HepG2 (cell line): Measurements from ENCODE around the gene TAF8. TPM values are rescaled to one million over a fixed set of nuclear protein-coding genes. Genes with fewer than 3 reads are reported as not detected.

Experiments
- IKZF1 ChIP-seq: fragments of 450-650 bp; IDR thresholded peaks from 2 replicates; pipeline ENCODE4 v1.7.1; 2016
- MAZ ChIP-seq, 2 experiments: sonication (generic) in 1 of 2; formaldehyde crosslinking in 1 of 2; IDR thresholded peaks; 2 replicates each; pipeline versions ENCODE4 v1.5.0 to v1.6.1; 2012 to 2020; ENCODE audit warnings: low read depth in 2 of 2, mild to moderate bottlenecking in 2 of 2, borderline replicate concordance in 1 of 2, improper control_type of control experiment in 1 of 2, low read length in 1 of 2, missing genetic modification reagents in 1 of 2, moderate library complexity in 1 of 2
- PTBP1 ChIP-seq: fragments of 200-400 bp; formaldehyde crosslinking; IDR thresholded peaks from 2 replicates; pipeline ENCODE4 v1.6.1; 2018; ENCODE audit warnings: low read length, low read depth; ENCODE audit not compliant: poor library complexity, severe bottlenecking
- RBFOX2 ChIP-seq: fragments of 200-400 bp; formaldehyde crosslinking; IDR thresholded peaks from 2 replicates; pipeline ENCODE4 v1.6.1; 2017; ENCODE audit warnings: low read depth, mild to moderate bottlenecking, low read length
- ZEB1 ChIP-seq: IDR thresholded peaks from 2 replicates; pipeline ENCODE4 v1.6.1; 2012; ENCODE audit warnings: mild to moderate bottlenecking, low read depth, inconsistent platforms; ENCODE audit not compliant: insufficient replicate concordance
- ZNF143 ChIP-seq: sonication (generic); formaldehyde crosslinking; IDR thresholded peaks from 2 replicates; pipeline ENCODE4 v1.4.0; 2020; ENCODE audit warnings: missing genetic modification reagents
- ZNF616 ChIP-seq: sonication (generic); formaldehyde crosslinking; IDR thresholded peaks from 2 replicates; pipeline ENCODE4 v1.5.0; 2020; ENCODE audit warnings: low read depth, mild to moderate bottlenecking, missing genetic modification reagents
- ZNF878 ChIP-seq: sonication (generic); formaldehyde crosslinking; IDR thresholded peaks from 2 replicates; pipeline ENCODE4 v1.8.1; 2023; ENCODE audit warnings: mild to moderate bottlenecking, missing genetic modification reagents, moderate library complexity
- ZSCAN12 ChIP-seq: sonication (generic); formaldehyde crosslinking; IDR thresholded peaks from 2 replicates; pipeline ENCODE4 v1.9.0; 2021; ENCODE audit warnings: mild to moderate bottlenecking, missing genetic modification reagents
- polyA plus RNA-seq, 8 experiments: library from polyadenylated mRNA; depleted of rRNA in 3 of 8; stranded (reverse) in 7 of 8; unstranded in 1 of 8; fragments of >200 nt; fragmentation: Illumina TruSeq in 4 of 8; extraction: Trizol in 4 of 8; gene quantifications; 2 replicates each; pipeline versions ENCODE4 v1.2.1 to v1.2.3, GENCODE V29; 2011 to 2016; ENCODE audit warnings: low read depth in 4 of 8, missing spikeins in 1 of 8, mixed read lengths in 1 of 8; ENCODE audit not compliant: insufficient read depth in 1 of 8
- total RNA-seq, 5 experiments: library from RNA; depleted of rRNA; stranded (reverse); fragments of >200 nt; fragmentation: Illumina TruSeq; extraction: Trizol; gene quantifications; 2 replicates each; pipeline ENCODE4 v1.2.3, GENCODE V29; 2016; ENCODE audit warnings: low read depth in 1 of 5
- TF ChIP-seq, protein P1 (sequence below): sonication (generic); formaldehyde crosslinking; IDR thresholded peaks from 2 replicates; pipeline ENCODE4 v1.4.0; 2020; ENCODE audit warnings: missing genetic modification reagents
- TF ChIP-seq, protein P2 (sequence below): IDR thresholded peaks from 2 replicates; pipeline ENCODE4 v1.6.1; 2016; ENCODE audit warnings: missing genetic modification reagents, missing compliant biosample characterization
- TF ChIP-seq, protein P3 (sequence below): sonication (generic); formaldehyde crosslinking; IDR thresholded peaks from 2 replicates; pipeline ENCODE4 v1.5.0; 2020; ENCODE audit warnings: missing genetic modification reagents
- TF ChIP-seq, protein P4 (sequence below): sonication (generic); formaldehyde crosslinking; IDR thresholded peaks from 2 replicates; pipeline ENCODE4 v1.8.0; 2022; ENCODE audit warnings: missing genetic modification reagents, mild to moderate bottlenecking, moderate library complexity, borderline replicate concordance
- TF ChIP-seq, protein P5 (sequence below): sonication (generic); formaldehyde crosslinking; IDR thresholded peaks from 2 replicates; pipeline ENCODE4 v1.4.0; 2020; ENCODE audit warnings: missing genetic modification reagents, borderline replicate concordance
- TF ChIP-seq, protein P6 (sequence below): sonication (generic); formaldehyde crosslinking; conservative IDR thresholded peaks from 2 replicates; pipeline ENCODE4 v1.8.0; 2022; ENCODE audit warnings: missing genetic modification reagents

TAF8 gene
- total and polyA plus RNA-seq, 2 of the 13 experiments (the other 11 are each of a cell fraction or from before 2014, with no cell fraction given): 25.2 to 25.8 TPM

DNA sequence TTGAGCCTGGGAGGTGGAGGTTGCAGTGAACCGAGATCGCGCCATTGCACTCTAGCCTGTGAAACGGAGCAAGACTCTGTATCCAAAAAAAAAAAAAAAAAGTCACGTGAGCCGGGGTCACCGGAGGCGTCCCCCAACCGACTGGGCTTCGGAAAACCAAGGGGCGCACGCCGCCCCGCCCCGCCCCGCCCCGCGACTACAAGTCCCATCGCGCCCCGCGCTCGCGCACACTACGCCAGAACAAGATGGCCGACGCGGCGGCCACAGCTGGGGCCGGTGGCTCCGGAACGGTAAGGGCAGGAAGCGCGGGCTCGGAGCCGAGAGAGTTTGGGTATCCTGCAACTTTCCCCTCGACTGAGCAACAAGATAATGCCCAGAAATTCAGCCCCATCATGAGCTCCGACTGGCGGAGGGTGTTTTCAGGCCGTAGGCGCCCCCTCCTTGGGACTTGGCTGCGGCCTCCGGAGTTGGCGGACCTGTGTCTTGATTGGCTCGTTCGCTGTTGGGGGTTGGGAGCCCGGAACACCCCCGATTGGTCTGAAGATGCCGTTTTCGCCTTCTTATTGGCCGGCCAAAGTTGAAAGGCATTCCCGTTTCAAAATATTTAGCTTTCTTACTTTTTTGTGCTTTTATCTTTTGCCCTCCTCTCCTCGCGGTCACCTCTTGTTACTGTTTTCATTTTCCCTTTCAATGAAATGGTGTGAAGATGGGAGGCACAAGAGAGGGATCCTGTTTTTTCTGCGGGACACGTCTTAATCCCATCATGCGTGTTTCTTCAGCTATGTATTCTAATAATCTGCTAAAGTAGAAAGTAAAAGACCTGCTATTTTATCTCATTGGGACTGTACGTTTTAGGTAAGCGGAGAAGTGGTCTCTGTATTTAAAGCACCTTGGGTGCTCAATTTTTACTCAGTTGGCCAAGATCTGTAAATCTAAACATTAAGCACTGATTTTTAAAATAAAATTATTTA, at the start of gene TAF8 (continued):
- TF ChIP-seq, protein P1, sequence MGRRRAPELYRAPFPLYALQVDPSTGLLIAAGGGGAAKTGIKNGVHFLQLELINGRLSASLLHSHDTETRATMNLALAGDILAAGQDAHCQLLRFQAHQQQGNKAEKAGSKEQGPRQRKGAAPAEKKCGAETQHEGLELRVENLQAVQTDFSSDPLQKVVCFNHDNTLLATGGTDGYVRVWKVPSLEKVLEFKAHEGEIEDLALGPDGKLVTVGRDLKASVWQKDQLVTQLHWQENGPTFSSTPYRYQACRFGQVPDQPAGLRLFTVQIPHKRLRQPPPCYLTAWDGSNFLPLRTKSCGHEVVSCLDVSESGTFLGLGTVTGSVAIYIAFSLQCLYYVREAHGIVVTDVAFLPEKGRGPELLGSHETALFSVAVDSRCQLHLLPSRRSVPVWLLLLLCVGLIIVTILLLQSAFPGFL (CRISPR knock-in tag): no peak
- TF ChIP-seq ZNF878 (CRISPR knock-in tag) (0 out of 2 replicates have a peak, but pooled peaks have one; percentile 53), ZEB1 (no peak), RBFOX2 (peak; percentile 98), IKZF1 (no peak), ZNF143 (CRISPR knock-in tag) (peak; percentile 91), MAZ (IDR thresholded peaks at IDR 0.05; ENCODE audit: borderline replicate concordance, low read depth, low read length) (peak; percentile 82; the same call in 1 of the 2 replicates), MAZ (CRISPR knock-in tag; IDR thresholded peaks at IDR 0.05; ENCODE audit: low read depth) (peak; percentile 77; the same call in 1 of the 2 replicates), PTBP1 (peak; percentile 87), ZSCAN12 (CRISPR knock-in tag) (peak; percentile 84), ZNF616 (CRISPR knock-in tag) (peak; percentile 81; the same call in 1 of the 2 replicates)
- TF ChIP-seq, protein P2, sequence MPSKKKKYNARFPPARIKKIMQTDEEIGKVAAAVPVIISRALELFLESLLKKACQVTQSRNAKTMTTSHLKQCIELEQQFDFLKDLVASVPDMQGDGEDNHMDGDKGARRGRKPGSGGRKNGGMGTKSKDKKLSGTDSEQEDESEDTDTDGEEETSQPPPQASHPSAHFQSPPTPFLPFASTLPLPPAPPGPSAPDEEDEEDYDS (CRISPR knock-in tag): peak; percentile 59; the same call in 1 of the 2 replicates
- TF ChIP-seq, protein P3, sequence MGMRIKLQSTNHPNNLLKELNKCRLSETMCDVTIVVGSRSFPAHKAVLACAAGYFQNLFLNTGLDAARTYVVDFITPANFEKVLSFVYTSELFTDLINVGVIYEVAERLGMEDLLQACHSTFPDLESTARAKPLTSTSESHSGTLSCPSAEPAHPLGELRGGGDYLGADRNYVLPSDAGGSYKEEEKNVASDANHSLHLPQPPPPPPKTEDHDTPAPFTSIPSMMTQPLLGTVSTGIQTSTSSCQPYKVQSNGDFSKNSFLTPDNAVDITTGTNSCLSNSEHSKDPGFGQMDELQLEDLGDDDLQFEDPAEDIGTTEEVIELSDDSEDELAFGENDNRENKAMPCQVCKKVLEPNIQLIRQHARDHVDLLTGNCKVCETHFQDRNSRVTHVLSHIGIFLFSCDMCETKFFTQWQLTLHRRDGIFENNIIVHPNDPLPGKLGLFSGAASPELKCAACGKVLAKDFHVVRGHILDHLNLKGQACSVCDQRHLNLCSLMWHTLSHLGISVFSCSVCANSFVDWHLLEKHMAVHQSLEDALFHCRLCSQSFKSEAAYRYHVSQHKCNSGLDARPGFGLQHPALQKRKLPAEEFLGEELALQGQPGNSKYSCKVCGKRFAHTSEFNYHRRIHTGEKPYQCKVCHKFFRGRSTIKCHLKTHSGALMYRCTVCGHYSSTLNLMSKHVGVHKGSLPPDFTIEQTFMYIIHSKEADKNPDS (CRISPR knock-in tag): no peak
- TF ChIP-seq, protein P4, sequence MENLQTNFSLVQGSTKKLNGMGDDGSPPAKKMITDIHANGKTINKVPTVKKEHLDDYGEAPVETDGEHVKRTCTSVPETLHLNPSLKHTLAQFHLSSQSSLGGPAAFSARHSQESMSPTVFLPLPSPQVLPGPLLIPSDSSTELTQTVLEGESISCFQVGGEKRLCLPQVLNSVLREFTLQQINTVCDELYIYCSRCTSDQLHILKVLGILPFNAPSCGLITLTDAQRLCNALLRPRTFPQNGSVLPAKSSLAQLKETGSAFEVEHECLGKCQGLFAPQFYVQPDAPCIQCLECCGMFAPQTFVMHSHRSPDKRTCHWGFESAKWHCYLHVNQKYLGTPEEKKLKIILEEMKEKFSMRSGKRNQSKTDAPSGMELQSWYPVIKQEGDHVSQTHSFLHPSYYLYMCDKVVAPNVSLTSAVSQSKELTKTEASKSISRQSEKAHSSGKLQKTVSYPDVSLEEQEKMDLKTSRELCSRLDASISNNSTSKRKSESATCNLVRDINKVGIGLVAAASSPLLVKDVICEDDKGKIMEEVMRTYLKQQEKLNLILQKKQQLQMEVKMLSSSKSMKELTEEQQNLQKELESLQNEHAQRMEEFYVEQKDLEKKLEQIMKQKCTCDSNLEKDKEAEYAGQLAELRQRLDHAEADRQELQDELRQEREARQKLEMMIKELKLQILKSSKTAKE (CRISPR knock-in tag): no peak
- TF ChIP-seq, protein P5, sequence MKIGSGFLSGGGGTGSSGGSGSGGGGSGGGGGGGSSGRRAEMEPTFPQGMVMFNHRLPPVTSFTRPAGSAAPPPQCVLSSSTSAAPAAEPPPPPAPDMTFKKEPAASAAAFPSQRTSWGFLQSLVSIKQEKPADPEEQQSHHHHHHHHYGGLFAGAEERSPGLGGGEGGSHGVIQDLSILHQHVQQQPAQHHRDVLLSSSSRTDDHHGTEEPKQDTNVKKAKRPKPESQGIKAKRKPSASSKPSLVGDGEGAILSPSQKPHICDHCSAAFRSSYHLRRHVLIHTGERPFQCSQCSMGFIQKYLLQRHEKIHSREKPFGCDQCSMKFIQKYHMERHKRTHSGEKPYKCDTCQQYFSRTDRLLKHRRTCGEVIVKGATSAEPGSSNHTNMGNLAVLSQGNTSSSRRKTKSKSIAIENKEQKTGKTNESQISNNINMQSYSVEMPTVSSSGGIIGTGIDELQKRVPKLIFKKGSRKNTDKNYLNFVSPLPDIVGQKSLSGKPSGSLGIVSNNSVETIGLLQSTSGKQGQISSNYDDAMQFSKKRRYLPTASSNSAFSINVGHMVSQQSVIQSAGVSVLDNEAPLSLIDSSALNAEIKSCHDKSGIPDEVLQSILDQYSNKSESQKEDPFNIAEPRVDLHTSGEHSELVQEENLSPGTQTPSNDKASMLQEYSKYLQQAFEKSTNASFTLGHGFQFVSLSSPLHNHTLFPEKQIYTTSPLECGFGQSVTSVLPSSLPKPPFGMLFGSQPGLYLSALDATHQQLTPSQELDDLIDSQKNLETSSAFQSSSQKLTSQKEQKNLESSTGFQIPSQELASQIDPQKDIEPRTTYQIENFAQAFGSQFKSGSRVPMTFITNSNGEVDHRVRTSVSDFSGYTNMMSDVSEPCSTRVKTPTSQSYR (CRISPR knock-in tag): peak; percentile 94
- TF ChIP-seq, protein P6, sequence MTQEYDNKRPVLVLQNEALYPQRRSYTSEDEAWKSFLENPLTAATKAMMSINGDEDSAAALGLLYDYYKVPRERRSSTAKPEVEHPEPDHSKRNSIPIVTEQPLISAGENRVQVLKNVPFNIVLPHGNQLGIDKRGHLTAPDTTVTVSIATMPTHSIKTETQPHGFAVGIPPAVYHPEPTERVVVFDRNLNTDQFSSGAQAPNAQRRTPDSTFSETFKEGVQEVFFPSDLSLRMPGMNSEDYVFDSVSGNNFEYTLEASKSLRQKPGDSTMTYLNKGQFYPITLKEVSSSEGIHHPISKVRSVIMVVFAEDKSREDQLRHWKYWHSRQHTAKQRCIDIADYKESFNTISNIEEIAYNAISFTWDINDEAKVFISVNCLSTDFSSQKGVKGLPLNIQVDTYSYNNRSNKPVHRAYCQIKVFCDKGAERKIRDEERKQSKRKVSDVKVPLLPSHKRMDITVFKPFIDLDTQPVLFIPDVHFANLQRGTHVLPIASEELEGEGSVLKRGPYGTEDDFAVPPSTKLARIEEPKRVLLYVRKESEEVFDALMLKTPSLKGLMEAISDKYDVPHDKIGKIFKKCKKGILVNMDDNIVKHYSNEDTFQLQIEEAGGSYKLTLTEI: no peak
